GM18868 (cell line): Measurements from ENCODE around the gene FAM3B.

Source experiments
- ATAC-seq: cut with Tn5 transposase; IDR thresholded peaks from one replicate; pipeline ENCODE4 v1.9.1; 2021; ENCODE audit warnings: mild to moderate bottlenecking, moderate library complexity; ENCODE audit not compliant: unreplicated experiment

The FAM3B gene

DNA sequence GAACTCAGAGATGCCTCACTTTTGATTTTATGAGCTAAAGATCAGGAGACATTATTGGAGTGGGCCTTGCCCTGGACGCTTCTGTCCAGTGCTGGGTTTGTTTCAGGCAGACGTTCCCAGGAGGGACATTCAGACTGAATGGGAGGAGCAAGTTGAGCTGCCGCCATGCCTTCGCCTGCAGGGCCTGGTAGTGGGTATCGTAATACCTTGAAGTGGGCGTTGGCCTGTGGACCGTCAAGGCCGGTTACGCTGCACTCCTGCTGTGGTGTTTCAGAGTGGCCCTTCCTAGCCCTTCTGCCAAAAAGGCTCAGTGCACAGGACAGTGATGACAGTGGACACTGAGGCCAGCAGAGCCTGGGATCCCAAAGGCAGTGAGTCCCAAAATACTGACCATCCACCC, 1.6 kb downstream of the FAM3B start:
- ATAC-seq, result no peak

DNA sequence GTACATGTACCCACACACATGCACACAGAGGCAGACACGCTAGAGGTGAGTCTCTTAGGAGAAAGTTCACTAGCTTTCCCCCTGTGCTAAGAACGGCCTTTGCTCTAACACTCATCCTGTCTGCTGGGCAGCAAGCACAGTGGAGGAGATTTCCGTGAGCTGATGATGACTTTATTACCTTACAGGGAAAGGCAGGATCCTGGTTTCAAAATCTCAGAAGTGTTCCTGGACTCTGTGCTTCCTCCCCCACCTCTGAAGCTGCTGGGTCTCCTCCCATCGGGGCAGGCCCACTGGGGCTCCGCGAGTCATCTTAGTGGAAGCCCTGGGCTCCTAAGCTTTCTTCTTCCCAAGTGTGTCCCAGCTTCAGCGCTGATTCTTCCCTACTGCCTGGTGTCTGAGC, 2.7 kb downstream of the FAM3B start:
- no peak for ATAC-seq

DNA sequence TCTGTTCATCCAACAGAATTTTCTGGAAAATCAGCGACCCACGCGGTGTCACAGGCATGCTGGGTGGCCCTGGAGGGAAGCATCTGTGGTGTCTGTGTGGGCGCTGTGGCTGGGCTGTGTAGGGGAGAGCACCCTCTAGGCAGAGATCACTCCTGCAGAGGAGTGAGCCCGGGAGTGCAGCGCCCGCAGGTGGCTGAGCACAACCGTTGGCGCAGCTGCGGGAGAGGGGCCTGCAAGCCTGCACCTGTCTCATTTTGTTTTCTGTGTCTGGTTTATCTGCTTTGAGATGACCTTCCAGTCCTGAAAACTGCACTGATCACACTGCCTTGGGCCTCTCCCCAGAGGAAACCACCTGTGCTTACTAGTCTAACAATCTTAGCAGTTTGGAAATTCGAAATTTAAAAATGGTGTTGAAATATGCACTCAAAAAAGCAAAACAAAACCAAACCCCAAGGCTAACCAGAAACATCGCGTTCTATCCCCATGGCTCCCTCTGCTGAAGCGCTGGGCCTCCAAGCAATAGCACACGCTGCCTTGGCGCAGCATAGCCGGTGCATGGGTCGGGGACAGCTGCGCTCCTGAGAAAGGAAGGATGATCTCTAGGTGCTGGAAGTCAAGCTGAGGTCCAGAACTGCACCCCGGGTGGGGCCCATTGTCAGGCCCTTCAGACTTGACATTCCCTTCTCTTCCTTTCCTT, 4.8 kb downstream of the FAM3B start:
- ATAC-seq, result no peak

DNA sequence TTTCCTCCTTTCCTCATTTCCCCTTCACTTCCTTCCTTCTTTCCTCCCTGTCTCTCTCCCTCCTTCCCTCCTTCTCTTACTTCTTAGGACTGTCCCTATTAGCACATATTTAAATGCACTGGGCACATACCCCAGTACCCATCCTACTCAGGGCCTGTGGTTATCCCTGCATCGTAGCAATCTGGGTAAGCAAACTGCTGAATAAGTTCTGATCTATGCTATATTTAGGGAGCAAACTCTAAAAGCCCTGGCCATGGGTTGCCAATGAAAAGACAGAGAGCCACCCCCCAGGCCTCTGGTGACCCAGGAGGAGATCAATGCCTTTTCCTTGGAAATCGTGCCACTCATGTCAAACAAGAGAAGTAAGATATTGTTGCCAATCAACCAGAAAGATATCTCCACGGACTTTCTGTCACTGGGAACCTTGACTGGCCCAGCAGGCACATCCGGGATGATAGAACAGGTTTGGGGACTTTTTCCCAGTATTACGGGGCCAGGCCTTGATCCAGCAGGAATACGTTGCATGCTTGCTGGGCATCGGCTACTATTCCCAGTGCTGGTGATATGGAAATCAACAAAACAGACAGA, 5.4 kb downstream of the FAM3B start:
- no peak for ATAC-seq

DNA sequence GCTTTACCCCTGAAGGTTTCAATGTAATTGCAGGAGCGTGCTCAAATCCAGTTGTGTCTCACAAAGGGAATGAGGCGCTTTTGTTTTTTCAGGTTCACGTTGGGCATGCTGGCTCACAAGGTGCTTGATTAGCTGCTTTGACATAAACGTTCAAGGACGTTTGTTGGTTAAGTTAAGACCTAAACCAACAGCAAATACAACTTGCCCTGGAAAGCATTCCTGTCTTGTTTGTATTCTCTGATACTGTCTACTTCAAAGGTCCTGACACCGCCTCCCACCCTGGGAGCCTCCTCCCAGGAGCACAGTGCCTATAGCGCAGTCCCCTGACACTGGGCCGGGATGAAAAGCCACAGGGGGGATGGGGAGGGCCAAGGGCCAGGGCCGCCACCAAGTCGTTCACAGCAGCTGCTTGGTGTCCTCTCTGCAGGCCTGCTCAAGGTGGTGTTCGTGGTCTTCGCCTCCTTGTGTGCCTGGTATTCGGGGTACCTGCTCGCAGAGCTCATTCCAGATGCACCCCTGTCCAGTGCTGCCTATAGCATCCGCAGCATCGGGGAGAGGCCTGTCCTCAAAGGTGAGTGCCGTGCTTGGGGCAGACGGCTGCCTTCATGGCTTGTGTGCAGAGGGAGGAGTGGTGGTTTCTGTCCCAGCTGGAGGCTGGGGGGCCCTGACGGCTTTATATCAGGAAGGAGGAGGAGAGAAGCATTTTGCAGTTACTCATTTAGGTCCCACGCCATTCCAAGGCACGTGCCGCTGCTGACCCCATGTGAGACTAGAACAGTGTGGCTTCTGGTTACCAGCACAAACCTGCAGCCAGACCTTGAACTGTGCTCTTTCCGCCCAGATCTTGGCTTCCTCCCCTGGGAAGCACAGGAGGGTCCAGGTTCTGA, 6.1 kb downstream of the FAM3B start:
- no peak for ATAC-seq

DNA sequence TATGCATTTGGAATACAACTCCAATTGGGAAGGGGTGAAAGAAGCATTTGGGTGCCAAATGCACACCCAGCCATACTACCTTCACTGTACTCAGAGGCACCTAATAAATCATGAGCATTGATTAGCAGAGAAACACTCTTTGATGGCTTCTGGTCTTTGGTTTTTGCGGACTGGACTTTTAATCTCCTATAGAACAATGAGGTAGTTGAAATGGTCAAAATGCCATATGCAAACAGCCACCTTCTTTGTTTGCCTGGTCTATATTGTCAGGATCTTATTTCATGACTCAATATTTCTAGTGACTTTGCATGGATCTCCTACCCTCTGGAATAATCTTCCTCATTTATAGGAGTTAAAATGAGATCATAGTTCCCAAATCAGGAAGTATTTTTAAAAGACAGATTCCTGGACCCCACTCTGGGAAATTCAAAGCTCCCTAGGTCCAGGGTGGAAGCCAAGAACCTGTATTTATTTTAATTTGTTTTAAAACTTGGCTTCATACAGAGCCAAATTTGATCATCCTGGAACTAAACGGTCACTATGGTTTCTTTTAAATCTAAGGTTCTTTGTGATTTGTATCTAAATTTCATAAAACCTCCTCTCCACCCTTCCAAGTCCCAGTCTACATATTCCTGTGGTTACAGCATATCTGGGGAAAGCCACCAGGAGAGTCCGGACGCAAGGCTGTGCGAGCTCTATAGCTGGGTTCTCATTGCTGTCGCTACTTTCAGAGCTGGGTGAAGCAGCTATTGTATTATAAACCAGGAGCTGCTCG, 8.7 kb downstream of the FAM3B start:
- no peak for ATAC-seq

DNA sequence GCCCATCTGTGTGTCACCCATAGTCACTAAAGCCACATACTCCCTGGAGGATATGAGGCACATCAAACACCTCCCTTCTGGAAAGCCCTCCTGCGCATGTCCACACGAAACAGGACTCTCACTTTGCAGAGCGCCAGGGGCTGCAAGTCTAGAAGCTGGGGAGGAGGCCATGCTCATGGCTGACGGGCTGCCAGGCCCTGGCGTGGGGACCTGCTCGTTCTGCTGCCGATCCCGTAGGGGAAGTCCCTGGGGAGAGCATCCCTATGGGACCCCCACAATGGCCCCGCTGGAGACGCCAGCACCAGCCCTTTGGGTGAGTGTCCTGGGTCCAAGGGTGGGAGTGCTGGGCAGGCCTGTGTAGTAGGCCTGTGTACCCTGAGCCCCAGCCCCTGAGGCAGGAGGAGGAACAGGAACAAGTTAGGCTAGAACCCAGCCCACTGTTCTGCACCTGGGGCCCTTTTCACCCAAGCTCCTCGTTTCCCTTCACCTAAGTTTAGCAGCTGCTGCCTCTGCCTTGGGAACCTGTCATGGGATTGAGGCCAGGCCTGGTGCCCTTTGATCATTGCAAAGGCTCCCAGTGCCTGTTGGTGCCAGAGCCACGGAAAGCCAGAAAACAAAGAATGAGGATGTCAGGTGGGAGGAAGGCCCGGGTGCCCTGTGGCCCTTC, 9.9 kb downstream of the FAM3B start:
- ATAC-seq, result no peak

DNA sequence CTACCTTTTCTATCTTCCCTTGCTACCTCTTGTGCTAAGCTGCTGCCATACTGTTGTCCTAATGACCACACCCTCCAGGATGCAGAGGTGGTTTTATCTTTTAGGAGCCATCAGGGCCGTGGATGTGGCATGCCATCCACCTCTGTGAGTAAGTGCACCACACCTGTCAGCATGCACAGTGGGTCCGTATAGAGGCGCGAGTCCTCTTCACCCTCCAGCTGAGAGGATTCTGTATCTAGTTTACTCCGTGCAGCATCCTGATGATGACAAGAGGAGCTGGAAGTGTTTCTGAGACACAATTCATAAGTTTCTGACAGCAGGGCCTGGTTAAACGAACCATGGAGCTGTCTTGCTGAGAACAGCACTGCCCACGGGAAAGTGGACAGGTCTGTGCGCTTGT, 11.2 kb downstream of the FAM3B start:
- no peak for ATAC-seq

DNA sequence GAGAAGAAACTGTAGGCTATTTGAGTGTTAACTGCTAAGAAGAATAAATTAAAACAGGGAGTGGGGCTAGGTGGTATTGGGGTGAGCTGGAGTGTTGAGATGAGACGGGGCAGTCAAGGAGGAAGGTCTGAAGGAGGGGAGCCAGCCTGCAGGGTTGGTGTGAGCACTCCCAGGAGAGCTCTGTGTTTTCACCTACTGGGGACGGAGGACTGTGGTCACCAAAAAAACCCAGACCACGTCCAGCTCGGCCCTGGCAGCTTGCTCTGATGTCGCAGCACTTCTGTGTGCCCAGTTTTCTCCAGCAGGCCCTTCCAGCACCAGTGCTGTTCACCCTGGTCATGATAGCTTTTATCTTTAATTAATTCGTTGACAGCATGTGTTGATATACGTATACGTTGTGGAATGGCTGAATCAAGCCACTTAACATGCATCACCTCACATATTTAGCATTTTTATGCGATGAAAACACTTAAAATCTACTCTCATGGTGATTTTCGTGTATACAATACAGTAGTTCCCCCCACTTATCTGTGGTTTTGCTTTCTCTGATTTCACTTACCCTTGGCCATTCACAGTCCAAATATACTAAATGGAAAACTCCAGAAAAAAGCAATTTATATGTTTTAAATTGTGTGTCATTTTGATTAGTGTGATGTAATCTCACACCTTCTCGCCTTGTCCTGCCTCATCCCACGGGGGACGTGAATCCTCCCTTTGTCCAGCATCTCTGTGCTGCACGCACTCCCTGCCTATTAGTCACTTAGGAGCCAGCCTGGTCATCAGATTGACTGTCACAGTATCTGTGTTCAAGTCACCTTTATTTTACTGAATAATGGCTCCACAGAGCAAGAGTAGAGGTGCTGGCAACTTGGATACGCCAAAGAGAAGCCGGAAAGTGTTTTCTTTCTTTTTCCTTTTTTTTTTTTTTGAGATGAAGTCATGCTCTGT, 12.3 kb downstream of the FAM3B start:
- no peak for ATAC-seq

DNA sequence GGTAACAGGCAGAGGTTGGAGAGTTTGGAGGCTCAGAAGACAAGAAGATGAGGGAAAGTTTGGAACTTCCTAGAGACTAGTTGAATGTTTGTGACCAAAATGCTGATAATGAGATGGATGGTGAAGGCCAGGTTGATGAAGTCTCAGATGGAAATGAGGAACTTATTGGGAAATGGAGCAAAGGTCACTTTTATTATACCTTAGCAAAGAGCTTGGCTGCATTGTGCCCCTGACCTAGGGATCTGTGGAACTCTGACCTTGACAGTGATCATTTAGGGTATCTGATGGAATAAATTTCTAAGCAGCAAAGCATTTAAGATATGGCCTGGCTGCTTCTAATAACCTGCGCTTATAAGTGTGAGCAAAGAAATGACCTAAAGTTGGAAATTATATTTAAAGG, 17.2 kb downstream of the FAM3B start:
- no peak for ATAC-seq

DNA sequence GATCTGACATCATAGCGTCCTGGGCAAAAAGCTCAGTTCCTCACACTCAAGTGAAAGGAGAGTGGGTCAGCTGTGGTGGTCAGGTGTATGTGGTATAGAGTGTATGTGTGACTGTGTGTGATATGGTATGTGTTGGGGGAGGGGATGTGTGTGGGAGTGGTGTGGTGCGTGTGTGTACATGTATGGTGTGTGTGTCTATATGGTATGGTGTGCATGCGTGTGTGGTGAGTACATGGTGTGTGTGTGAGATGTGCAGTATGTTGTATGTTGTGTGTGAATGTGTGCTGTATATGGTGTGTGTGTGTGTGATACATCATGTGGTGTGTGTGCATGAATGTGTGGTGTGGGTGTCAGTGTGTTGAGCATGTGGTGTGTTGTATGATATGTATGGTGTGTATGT, 20.9 kb downstream of the FAM3B start:
- no peak for ATAC-seq

DNA sequence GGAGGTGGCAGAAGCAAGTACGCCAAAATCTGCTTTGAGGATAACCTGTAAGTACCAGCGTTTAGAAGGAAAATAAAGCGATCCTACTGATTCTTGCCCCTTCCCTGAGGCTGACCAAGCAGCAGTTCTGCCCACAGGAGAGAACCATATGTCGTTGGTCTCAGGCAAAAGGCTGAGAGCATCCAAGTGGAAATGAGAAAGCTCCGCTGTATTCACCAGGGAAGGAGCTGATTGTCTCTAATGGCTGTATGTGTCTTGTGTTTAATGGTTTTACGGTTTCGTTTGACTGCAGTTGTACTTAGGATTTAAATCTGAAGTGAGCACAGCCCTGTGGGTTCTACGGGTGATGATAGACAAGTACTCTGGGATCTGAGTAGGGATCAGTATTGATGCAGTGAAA, 21.9 kb downstream of the FAM3B start:
- no peak for ATAC-seq

DNA sequence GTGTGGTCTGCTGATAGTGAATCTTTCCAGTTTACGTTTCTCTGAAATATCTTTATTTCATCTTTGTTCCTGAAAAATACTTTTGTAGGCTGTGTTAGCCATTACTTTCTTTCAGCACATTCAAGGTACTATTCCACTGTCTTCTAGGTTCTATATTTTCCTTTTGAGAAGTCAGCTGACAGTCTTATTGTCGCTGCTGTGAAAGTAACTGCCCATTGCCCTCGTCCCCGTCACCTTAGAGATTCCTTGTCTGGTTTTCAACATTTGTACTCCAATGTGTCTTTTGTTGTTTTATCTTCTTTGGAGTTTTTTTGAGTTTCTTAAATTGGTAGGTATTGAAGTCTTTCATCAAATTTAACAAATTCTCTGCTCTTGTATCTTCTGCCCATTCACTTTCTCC, 25.4 kb downstream of the FAM3B start:
- no peak for ATAC-seq

DNA sequence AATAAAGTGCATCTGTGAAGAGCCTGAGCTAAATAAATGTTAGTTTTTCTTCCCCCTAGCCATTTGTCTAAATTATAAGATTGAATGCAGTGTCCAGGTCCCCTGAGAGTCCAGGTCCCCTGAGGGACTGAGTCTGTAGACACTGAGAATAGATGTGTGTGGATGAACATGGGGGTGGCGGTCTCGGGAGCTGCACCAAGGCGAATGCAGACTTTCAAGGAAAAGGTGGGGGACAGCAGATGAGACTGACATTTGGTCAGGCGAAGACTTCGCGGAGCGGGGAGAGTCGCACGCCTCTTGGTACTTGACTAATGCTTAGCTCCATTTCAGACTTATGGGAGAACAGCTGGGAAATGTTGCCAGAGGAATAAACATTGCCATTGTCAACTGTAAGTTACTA, 27.5 kb downstream of the FAM3B start:
- ATAC-seq, result no peak

DNA sequence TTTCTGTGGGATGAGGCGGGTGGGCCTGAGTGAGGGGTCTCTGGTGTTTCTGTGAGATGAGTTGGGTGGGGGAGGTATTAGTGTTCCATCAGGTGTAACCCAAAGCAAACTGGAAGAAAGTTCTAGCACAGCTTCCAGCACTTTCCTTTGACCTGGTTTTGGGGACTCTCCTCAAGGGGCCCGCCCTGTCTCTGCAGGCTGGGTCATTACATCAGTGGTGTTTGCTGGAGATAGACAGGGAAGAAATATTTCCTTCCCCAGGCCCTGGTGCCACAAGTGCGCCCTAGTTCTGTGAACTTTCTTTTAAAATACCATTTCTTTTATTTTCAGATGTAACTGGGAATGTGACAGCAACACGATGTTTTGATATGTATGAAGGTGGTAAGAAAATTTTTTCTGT, 28.8 kb downstream of the FAM3B start:
- no peak for ATAC-seq

DNA sequence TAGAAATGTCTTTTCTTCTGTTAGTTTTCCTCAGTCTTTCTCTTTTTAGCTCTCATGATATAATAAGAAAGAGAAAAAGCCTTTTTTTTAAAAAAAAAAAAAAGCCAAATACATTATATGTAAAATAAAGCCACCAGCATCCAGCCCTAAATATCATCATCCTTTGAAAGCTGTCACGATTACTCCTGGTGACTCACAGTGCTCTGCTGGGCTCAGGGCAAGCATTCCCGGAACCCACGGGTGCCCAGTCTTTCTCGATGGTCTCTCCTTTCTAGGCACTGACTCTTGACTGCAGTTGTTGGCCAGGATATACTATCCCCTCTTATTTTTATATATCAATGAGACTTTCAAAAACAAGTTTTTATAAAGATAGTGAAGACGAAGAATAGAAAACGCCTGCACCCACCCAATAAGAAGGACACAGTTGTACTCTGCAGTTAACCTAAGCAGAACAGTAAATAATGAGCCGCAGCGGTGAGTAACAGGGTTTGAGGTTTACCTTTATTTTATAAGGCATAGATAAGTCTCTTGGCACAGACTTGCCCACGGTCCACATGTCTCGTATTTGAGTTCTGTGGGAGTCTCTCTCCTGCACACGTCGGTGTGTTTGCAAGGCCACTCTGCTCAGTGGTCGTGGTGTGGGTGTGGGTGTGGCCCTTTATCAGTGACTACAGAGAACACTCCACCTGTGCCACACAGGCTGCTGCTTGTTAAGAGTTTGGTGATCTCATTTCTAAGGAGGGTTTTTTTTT, 29.5 kb downstream of the FAM3B start:
- no peak for ATAC-seq

DNA sequence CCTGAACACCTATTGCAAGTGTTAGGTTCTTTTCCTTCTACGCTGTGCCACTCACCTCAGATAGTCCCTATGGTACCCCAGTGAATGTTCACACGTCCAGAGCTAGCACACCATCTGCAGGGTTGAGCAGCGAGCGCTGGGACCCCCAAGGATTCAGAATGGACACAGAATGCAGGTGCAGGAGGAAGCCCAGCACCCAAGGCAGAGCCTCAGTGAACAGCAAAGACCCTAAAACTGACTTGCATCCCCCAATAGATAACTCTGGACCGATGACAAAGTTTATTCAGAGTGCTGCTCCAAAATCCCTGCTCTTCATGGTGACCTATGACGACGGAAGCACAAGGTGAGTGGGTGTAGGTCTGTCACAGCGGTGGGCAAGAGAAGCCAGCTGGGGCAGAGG, 30.2 kb downstream of the FAM3B start:
- no peak for ATAC-seq

DNA sequence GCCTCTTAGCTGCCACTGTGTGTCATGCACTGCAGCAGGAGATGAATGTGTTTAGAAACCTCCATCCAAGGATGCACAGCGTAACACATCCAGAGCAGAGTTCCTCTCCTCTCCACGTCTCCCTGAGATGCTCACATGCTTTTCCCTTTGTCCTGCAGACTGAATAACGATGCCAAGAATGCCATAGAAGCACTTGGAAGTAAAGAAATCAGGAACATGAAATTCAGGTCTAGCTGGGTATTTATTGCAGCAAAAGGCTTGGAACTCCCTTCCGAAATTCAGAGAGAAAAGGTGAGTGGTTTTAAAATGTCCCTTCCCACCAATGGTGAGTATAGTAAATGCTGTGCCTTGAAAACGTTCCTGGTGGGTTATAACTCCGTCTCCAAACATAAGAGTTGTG, 31.8 kb downstream of the FAM3B start:
- no peak for ATAC-seq

DNA sequence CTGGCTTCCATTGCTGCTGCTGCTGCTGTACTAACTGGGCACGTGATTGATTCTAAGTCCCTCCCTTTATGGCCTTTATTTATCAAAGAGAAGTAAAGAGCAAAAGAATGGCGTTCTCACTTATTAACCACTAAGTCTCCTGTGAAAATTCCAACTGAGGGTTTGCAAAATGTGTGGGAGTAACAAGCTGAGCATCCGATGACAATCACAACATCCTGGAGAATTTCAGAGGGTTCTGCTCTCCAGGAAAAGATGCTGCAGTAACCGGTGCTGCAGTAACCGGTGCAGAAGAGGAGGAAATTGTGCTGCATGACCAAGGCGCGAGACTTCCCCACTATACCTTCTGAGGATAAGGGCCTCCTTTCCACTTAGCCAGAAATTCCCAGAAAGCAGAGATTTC, 32.5 kb downstream of the FAM3B start:
- no peak for ATAC-seq
